MV-4-11 (cell line): Measurements from ENCODE around the gene ANAPC7.

Source experiments
- DNase-seq: peaks from one replicate; lab custom pipeline; 2025; lab: John Stamatoyannopoulos, UW

Gene ANAPC7

GRCh38 chr12:110373962-110374611 lies 29.4 kb downstream of the ANAPC7 start:
- no peak for DNase-seq

- DNase-seq: no peak
These were observed 30.1 kb downstream of the ANAPC7 start for GRCh38 chr12:110373425-110373824.

GRCh38 chr12:110373025-110373424 lies 30.5 kb downstream of the ANAPC7 start:
- DNase-seq: no peak

- no peak for DNase-seq
These were observed 31.5 kb downstream of the ANAPC7 start for GRCh38 chr12:110372056-110372425.

GRCh38 chr12:110371408-110372055 lies 32.0 kb downstream of the ANAPC7 start:
- no peak for DNase-seq

- no peak for DNase-seq
These were observed 32.7 kb downstream of the ANAPC7 start for GRCh38 chr12:110370732-110371231.

- no peak for DNase-seq
These were observed 33.5 kb downstream of the ANAPC7 start for GRCh38 chr12:110369992-110370391.

GRCh38 chr12:110367181-110367864 lies 36.2 kb downstream of the ANAPC7 start:
- no peak for DNase-seq

- no peak for DNase-seq
These were observed 37.0 kb downstream of the ANAPC7 start for GRCh38 chr12:110366321-110367142.

GRCh38 chr12:110365489-110366320 lies 37.8 kb downstream of the ANAPC7 start:
- no peak for DNase-seq

- no peak for DNase-seq
These were observed 42.3 kb downstream of the ANAPC7 start for GRCh38 chr12:110361216-110361615.

GRCh38 chr12:110358384-110359097 lies 45.0 kb downstream of the ANAPC7 start:
- peak; percentile 45 for DNase-seq

- DNase-seq: no peak
These were observed 48.4 kb downstream of the ANAPC7 start for GRCh38 chr12:110355073-110355472.

GRCh38 chr12:110354172-110354780 lies 49.2 kb downstream of the ANAPC7 start:
- peak; percentile 68 for DNase-seq

- DNase-seq: no peak
These were observed 50.1 kb downstream of the ANAPC7 start for GRCh38 chr12:110353211-110353965.

GRCh38 chr12:110352401-110352800 lies 51.1 kb downstream of the ANAPC7 start:
- no peak for DNase-seq

GRCh38 chr12:110351119-110351518 lies 52.4 kb downstream of the ANAPC7 start:
- DNase-seq: no peak

- no peak for DNase-seq
These were observed 53.9 kb downstream of the ANAPC7 start for GRCh38 chr12:110349514-110350151.

- no peak for DNase-seq
These were observed 54.4 kb downstream of the ANAPC7 start for GRCh38 chr12:110349096-110349495.
